ENCODE measurements around the gene OTULINL. TPM values are rescaled to one million over a fixed set of nuclear protein-coding genes. Genes with fewer than 3 reads are reported as not detected.

OTULINL gene
- total RNA-seq, 1 experiment from 2014 or later, result 12.3 TPM

GRCh38 chr5:14545308-14545707 is 36.3 kb upstream of the OTULINL start (continued):
- no peak for TF ChIP-seq MAX (CRISPR knock-in tag; IDR thresholded peaks at IDR 0.05)
- TF ChIP-seq USF1 (CRISPR knock-in tag; IDR thresholded peaks at IDR 0.05), result no peak
- no peak for TF ChIP-seq KAT7 (CRISPR knock-in tag; IDR thresholded peaks at IDR 0.05; ENCODE audit: borderline replicate concordance)
- no peak for TF ChIP-seq USF2 (CRISPR knock-in tag; IDR thresholded peaks at IDR 0.05)

- Mint-ChIP-seq H3K36me3 (no peaks in the 10 kb centered on the region), H3K27ac (no peak overlapping the region), H3K27me3 (ENCODE audit: low read depth) (no peaks in the 10 kb centered on the region), H3K4me3 (no peak overlapping the region), H3K4me1 (no peaks in the 10 kb centered on the region), H3K9me3 (peaks cover 18% of the 10 kb centered on the region)
- ATAC-seq (no peak), DNase-seq (ENCODE audit: low spot score) (no peak)
- TF ChIP-seq JAZF1 (CRISPR knock-in tag; IDR thresholded peaks at IDR 0.05), result no peak
- no peak for TF ChIP-seq E2F4 (CRISPR knock-in tag; IDR thresholded peaks at IDR 0.05; ENCODE audit: borderline replicate concordance, low read depth)
- no peak for TF ChIP-seq USF1 (CRISPR knock-in tag; IDR thresholded peaks at IDR 0.05)
- no peak for TF ChIP-seq NFATC4 (CRISPR knock-in tag; IDR thresholded peaks at IDR 0.05)
- TF ChIP-seq IRF2 (CRISPR knock-in tag; IDR thresholded peaks at IDR 0.05; ENCODE audit: borderline replicate concordance, low read depth), result no peak
- no peak for TF ChIP-seq IRF1 (CRISPR knock-in tag; IDR thresholded peaks at IDR 0.05)
- TF ChIP-seq ZBTB21 (CRISPR knock-in tag; IDR thresholded peaks at IDR 0.05; ENCODE audit: borderline replicate concordance), result no peak
- TF ChIP-seq CREB1 (CRISPR knock-in tag; IDR thresholded peaks at IDR 0.05), result no peak
- ChIA-PET CTCF (no interaction called here), POLR2A (no interaction called here)
Observed at GRCh38 chr5:14545862-14546261, 35.7 kb upstream of the OTULINL start.

- ATAC-seq (no peak), DNase-seq (ENCODE audit: low spot score) (no peak)
- CTCF ChIA-PET, result no interaction called here
- no peaks in the 10 kb centered on the region for H3K27me3 Mint-ChIP-seq (ENCODE audit: low read depth)
- H3K9me3 Mint-ChIP-seq, result peaks cover 13% of the 10 kb centered on the region
- no peaks in the 10 kb centered on the region for H3K36me3 Mint-ChIP-seq
- no peak overlapping the region for H3K4me3 Mint-ChIP-seq
- POLR2A ChIA-PET, result no interaction called here
- H3K4me1 Mint-ChIP-seq, result no peaks in the 10 kb centered on the region
- H3K27ac Mint-ChIP-seq, result no peak overlapping the region
- TF ChIP-seq IRF2 (CRISPR knock-in tag; IDR thresholded peaks at IDR 0.05; ENCODE audit: borderline replicate concordance, low read depth), result no peak
- TF ChIP-seq NFYB (CRISPR knock-in tag; conservative IDR thresholded peaks at IDR 0.05; ENCODE audit: low read depth), result no peak
- no peak for TF ChIP-seq SMAD4 (CRISPR knock-in tag; IDR thresholded peaks at IDR 0.05)
- no peak for TF ChIP-seq E2F1 (CRISPR knock-in tag; IDR thresholded peaks at IDR 0.05)
- TF ChIP-seq NR3C1 (CRISPR knock-in tag; conservative IDR thresholded peaks at IDR 0.05; ENCODE audit: low read depth), result no peak
- TF ChIP-seq FOXP1 (CRISPR knock-in tag; IDR thresholded peaks at IDR 0.05; ENCODE audit: borderline replicate concordance), result no peak
- TF ChIP-seq ZNF425 (CRISPR knock-in tag; conservative IDR thresholded peaks at IDR 0.05), result no peak
- TF ChIP-seq PRRX2 (CRISPR knock-in tag; IDR thresholded peaks at IDR 0.05), result no peak
- no peak for TF ChIP-seq TEAD1 (CRISPR knock-in tag; IDR thresholded peaks at IDR 0.05)
- TF ChIP-seq ETV6 (CRISPR knock-in tag; IDR thresholded peaks at IDR 0.05), result no peak
- TF ChIP-seq CDX4 (CRISPR knock-in tag; IDR thresholded peaks at IDR 0.05; ENCODE audit: borderline replicate concordance), result no peak
- no peak for TF ChIP-seq ZNF281 (CRISPR knock-in tag; IDR thresholded peaks at IDR 0.05)
Observed at GRCh38 chr5:14547666-14548065, 33.9 kb upstream of the OTULINL start.

All from WTC11 (cell line).